GM12878 (cell line): Measurements from ENCODE around the gene ALOX12. TPM values are rescaled to one million over a fixed set of nuclear protein-coding genes. Genes with fewer than 3 reads are reported as not detected.

Experiments used
- ATF3 ChIP-seq: IDR thresholded peaks from 2 replicates; pipeline ENCODE4 v1.6.1; 2011; ENCODE audit warnings: low read depth, mild to moderate bottlenecking, low read length, moderate library complexity, borderline replicate concordance; ENCODE audit errors: extremely low read depth
- BCL3 ChIP-seq: IDR thresholded peaks from 2 replicates; pipeline ENCODE4 v1.6.1; 2011; ENCODE audit warnings: borderline replicate concordance, low read depth, mild to moderate bottlenecking, moderate library complexity, low read length; ENCODE audit not compliant: insufficient read depth, poor library complexity, severe bottlenecking
- CBX3 ChIP-seq: fragments of 200-600 bp; sonication (generic); IDR thresholded peaks from 2 replicates; pipeline ENCODE4 v1.6.1; 2016; ENCODE audit warnings: low read depth, borderline replicate concordance
- CEBPB ChIP-seq, 2 experiments: fragments of 150-350 bp in 1 of 2; IDR thresholded peaks; 2 replicates each; pipeline ENCODE4 v1.6.1; 2012 to 2014; ENCODE audit warnings: low read depth in 2 of 2, low read length in 2 of 2, borderline replicate concordance in 1 of 2, inconsistent platforms in 1 of 2
- CTCF ChIP-seq, 3 experiments: IDR thresholded peaks in 2 of 3; conservative IDR thresholded peaks in 1 of 3; 2 replicates each; pipeline ENCODE4 v1.5.1; 2011; ENCODE audit warnings: low read depth in 3 of 3, low read length in 3 of 3, mild to moderate bottlenecking in 3 of 3, control low read depth in 2 of 3, moderate library complexity in 2 of 3, inconsistent platforms in 1 of 3, mixed read lengths in 1 of 3; ENCODE audit not compliant: control insufficient read depth in 2 of 3, insufficient read depth in 1 of 3; ENCODE audit errors: extremely low read depth in 1 of 3
- E4F1 ChIP-seq: fragments of 450-650 bp; IDR thresholded peaks from 2 replicates; pipeline ENCODE4 v1.6.1; 2018; ENCODE audit warnings: borderline replicate concordance, mild to moderate bottlenecking; ENCODE audit not compliant: partially characterized antibody
- LARP7 ChIP-seq: fragments of 450-650 bp; IDR thresholded peaks from 2 replicates; pipeline ENCODE4 v1.6.1; 2017; ENCODE audit warnings: mild to moderate bottlenecking
- PAX5 ChIP-seq: IDR thresholded peaks from 2 replicates; pipeline ENCODE4 v1.6.1; 2011; ENCODE audit warnings: low read depth, low read length, borderline replicate concordance
- RELA ChIP-seq: fragments of 450-650 bp; IDR thresholded peaks from 2 replicates; pipeline ENCODE4 v1.8.0; 2014; ENCODE audit warnings: borderline replicate concordance; ENCODE audit not compliant: partially characterized antibody
- RFX5 ChIP-seq: IDR thresholded peaks from 2 replicates; pipeline ENCODE4 v1.6.1; 2011; ENCODE audit warnings: low read depth, low read length, improper control_type of control experiment
- SMAD1 ChIP-seq: fragments of 450-650 bp; IDR thresholded peaks from 2 replicates; pipeline ENCODE4 v1.6.1; 2018; ENCODE audit warnings: mild to moderate bottlenecking, low read depth; ENCODE audit not compliant: partially characterized antibody
- STAT1 ChIP-seq: fragments of 450-650 bp; conservative IDR thresholded peaks from 2 replicates; pipeline ENCODE4 v1.6.1; 2014; ENCODE audit warnings: antibody characterized with exemption, mild to moderate bottlenecking
- WRNIP1 ChIP-seq: IDR thresholded peaks from 2 replicates; pipeline ENCODE4 v1.6.1; 2011; ENCODE audit warnings: low read depth, low read length, improper control_type of control experiment, borderline replicate concordance
- YY1 ChIP-seq: IDR thresholded peaks from 2 replicates; pipeline ENCODE4 v1.6.1; 2011; ENCODE audit warnings: low read depth, mild to moderate bottlenecking, low read length
- ZNF274 ChIP-seq: IDR thresholded peaks from one replicate; pipeline ENCODE4 v1.8.0; 2011; ENCODE audit not compliant: insufficient read length, insufficient read depth
- ZNF592 ChIP-seq: fragments of 450-650 bp; IDR thresholded peaks from 2 replicates; pipeline ENCODE4 v1.6.1; 2017; ENCODE audit warnings: mild to moderate bottlenecking, moderate library complexity
- ZZZ3 ChIP-seq: IDR thresholded peaks from 2 replicates; pipeline ENCODE4 v1.6.1; 2011; ENCODE audit warnings: low read depth; ENCODE audit not compliant: control insufficient read depth, insufficient read length
- polyA plus RNA-seq, 11 experiments: library from polyadenylated mRNA; depleted of rRNA in 4 of 11; unstranded in 6 of 11; stranded (reverse) in 5 of 11; fragments of >200 nt; fragmentation: Nextera tagmentation in 4 of 11; fragmentation: Illumina TruSeq in 1 of 11; extraction: Ambion mirVana in 4 of 11; extraction: Trizol in 1 of 11; gene quantifications; 1 replicate in 1 of 11; 2 replicates in 10 of 11; pipeline versions ENCODE4 v1.2.1 to v1.2.3, GENCODE V29; 2011 to 2016; ENCODE audit warnings: inconsistent platforms in 2 of 11, missing spikeins in 2 of 11, low read depth in 1 of 11
- total RNA-seq, 4 experiments: library from RNA; depleted of rRNA in 3 of 4; stranded (reverse); fragments of >200 nt in 3 of 4; fragmentation: Illumina TruSeq in 1 of 4; extraction: Trizol in 1 of 4; gene quantifications; 2 replicates each; pipeline versions ENCODE4 v1.2.1 to v1.2.3, GENCODE V29; 2013 to 2021

ALOX12 gene
- total and polyA plus RNA-seq, 10 of the 15 experiments (the other 5 are each of a cell fraction or from before 2014, with no cell fraction given): 0.23 to 0.82 (median 0.58) TPM; not detected in 6

- TF ChIP-seq STAT1 (no peak), RFX5 (no peak), ZNF592 (no peak), ZNF274 (no peak), ATF3 (no peak), PAX5 (peak; percentile 42; the same call in 1 of the 2 replicates), CEBPB (IDR thresholded peaks at IDR 0.05; ENCODE audit: borderline replicate concordance in 1 of 2, low read depth in 2 of 2, low read length in 2 of 2) (no peak), WRNIP1 (no peak), RELA (peak; percentile 95), CBX3 (no peak), YY1 (no peak), CTCF (IDR thresholded peaks at IDR 0.05 in 2 of 3, conservative IDR thresholded peaks at IDR 0.05 in 1 of 3; ENCODE audit: control insufficient read depth in 2 of 3, extremely low read depth in 1 of 3, insufficient read depth in 1 of 3, low read depth in 3 of 3, low read length in 3 of 3) (no peak), BCL3 (peak; percentile 30), SMAD1 (peak; percentile 22), LARP7 (0 out of 2 replicates have a peak, but pooled peaks have one; percentile 57), E4F1 (no peak), ZZZ3 (no peak)
These were observed 19.4 kb downstream of the ALOX12 start (continued) for GRCh38 chr17:7014995-7015958.
